IPS-18c (cell line): ENCODE results near the gene TNNT2.

Experiments used
- H3K4me3 ChIP-seq: 2 replicates; pipeline ENCODE4 v1.7.0; 2013; ENCODE audit warnings: low read depth, mild to moderate bottlenecking, low read length, moderate library complexity; ENCODE audit not compliant: insufficient read depth
- H3K9me3 ChIP-seq: one replicate; pipeline ENCODE4 v1.6.1; 2013; ENCODE audit warnings: mild to moderate bottlenecking, low read length, moderate library complexity; ENCODE audit not compliant: control insufficient read depth, insufficient read depth

TNNT2 gene

GRCh38 chr1:201364808-201365105 lies 12.7 kb downstream of the TNNT2 start:
- H3K9me3 ChIP-seq, result no peaks in the 10 kb centered on the region
- H3K4me3 ChIP-seq, result no peak overlapping the region

DNA sequence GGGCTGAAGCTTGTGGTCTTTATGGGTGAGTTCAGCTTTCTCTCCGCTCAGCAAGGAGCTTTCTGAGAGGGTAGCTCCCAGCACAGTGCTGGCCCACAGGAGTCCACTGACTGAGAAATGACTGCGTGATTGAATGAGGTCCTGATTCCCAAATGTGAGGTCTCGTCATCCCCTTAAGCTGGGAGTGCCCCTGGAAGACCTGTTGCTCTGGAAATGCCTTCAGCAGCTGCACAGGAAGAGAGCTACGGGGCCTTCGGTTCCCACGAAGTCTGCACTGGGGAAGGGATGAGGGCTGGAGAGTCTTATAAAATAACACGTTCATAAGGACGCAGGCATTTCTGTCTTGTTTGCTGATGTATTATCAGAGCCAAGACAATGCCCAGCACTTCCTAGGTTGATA lies 14.0 kb downstream of the TNNT2 start:
- Histone ChIP-seq H3K9me3 (no peaks in the 10 kb centered on the region), H3K4me3 (no peak overlapping the region)

GRCh38 chr1:201362906-201363305 lies 14.6 kb downstream of the TNNT2 start:
- Histone ChIP-seq H3K4me3 (no peak overlapping the region), H3K9me3 (no peaks in the 10 kb centered on the region)

GRCh38 chr1:201361652-201362504 lies 15.6 kb downstream of the TNNT2 start:
- H3K9me3 ChIP-seq, result no peaks in the 10 kb centered on the region
- H3K4me3 ChIP-seq, result no peak overlapping the region

GRCh38 chr1:201360901-201361651 lies 16.4 kb downstream of the TNNT2 start:
- Histone ChIP-seq H3K9me3 (no peaks in the 10 kb centered on the region), H3K4me3 (no peak overlapping the region)

- H3K4me3 ChIP-seq, result no peak overlapping the region
- H3K9me3 ChIP-seq, result no peaks in the 10 kb centered on the region
Observed at GRCh38 chr1:201360486-201360885, 17.0 kb downstream of the TNNT2 start.

DNA sequence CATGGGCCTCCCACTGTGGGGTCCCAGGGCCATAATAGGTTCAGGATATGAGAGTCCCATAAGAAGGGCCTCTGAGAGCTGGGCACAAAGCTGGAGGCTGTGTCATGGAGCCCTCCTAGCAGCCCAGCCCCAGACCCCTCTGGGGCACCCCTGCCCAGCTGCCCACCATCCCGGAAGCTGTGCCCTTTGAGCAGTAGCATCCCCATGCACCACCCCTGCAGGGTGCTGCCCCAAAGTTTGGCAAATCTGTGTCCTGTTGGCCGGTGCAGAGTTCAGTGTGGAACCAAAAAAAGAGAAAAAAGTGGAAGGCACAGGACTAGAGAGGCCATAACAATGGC lies 17.6 kb downstream of the TNNT2 start:
- Histone ChIP-seq H3K4me3 (no peak overlapping the region), H3K9me3 (no peaks in the 10 kb centered on the region)

DNA sequence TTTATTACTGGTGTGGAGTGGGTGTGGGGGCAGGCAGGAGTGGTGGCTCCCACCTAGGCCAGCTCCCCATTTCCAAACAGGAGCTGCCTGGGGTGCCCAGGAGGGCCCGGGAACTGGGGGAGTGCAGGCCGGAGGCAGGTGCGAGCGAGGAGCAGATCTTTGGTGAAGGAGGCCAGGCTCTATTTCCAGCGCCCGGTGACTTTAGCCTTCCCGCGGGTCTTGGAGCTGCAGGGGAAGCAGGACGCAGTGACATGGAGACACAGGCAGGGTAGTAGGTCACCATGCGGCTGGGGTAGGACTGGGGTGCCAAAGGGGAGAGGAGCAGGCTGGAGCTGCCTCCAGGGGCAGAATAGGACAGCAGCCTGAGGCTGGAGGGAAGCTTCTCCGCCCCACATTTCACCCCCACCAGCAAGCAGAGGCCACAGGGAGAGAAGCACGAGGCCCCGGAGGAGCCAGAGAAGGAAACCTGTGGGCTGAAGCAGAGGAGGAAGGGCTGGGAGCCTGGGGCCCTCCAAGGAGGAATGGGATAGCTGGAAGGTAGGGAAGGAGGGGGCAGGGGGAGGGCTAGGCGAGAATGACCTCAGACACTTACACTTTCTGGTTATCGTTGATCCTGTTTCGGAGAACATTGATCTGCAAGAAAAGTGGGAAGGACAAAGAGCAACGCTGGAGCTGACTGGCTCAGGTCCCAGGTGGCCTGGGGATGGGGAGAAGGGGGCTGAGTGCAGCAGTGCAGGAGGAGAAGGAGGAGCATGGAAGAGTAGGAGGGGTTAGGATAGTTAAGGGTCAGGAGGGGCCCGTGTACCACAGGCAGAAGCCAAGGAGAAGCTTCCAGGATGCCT lies 18.2 kb downstream of the TNNT2 start:
- no peaks in the 10 kb centered on the region for H3K9me3 ChIP-seq
- no peak overlapping the region for H3K4me3 ChIP-seq

GRCh38 chr1:201358596-201358995 lies 18.9 kb downstream of the TNNT2 start:
- H3K4me3 ChIP-seq, result no peak overlapping the region
- H3K9me3 ChIP-seq, result peaks cover 2% of the 10 kb centered on the region

DNA sequence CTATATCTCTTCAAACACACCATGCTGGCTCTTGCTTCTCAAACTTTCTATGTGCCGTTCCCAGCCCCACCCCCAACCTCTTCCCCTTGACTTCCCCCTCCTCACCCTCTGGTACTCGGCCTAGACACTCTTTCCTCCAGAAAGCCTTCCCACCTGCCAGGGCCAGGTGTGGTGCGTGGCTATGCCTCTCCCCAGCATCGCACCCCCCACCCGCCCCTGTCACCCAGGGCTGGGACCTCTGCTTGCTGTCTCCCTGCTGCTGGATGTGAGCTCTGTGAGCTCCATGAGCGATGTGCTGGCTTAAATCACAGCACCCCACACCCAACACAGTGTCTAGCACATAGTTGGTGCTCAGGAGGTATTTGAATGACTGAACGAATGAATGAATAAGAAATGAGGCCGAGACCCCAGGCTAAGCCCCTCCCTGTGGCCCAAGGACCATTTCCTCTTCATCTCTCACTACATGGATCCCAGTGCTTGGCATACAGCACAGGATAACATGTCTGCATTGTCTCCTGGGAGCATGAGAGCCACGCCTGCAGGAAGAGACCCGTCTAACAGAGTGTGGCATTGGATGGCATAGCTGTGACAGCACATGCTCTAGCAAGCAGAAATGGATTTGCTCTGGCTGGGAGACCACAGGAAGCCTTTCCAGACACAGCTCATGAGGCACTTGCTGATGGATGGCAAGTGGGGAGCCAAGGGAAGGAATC lies 19.7 kb downstream of the TNNT2 start:
- H3K4me3 ChIP-seq, result no peak overlapping the region

GRCh38 chr1:201357211-201357610 lies 20.3 kb downstream of the TNNT2 start:
- no peak overlapping the region for H3K4me3 ChIP-seq
- peaks cover 2% of the 10 kb centered on the region for H3K9me3 ChIP-seq

More for the DNA sequence above, 19.7 kb downstream of the TNNT2 start:
- peaks cover 2% of the 10 kb centered on the region for H3K9me3 ChIP-seq

DNA sequence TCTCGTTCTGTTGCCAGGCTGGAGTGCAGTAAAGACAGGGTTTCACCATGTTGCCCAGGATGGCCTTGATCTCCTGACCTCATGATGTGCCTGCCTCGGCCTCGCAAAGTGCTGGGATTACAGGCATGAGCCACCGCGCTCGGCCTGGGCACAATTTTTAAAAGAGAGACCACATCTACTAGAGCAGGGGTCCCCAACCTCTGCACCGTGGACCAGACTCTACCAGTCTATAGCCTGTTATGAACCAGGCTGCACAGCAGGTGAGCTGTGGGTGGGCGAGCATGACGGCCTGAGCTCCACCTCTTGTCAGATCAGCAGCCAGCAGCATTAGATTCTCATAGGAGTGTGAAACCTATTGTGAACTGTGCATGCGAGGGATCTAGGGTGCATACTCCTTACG lies 20.8 kb downstream of the TNNT2 start:
- H3K4me3 ChIP-seq, result no peak overlapping the region
- H3K9me3 ChIP-seq, result peaks cover 2% of the 10 kb centered on the region

DNA sequence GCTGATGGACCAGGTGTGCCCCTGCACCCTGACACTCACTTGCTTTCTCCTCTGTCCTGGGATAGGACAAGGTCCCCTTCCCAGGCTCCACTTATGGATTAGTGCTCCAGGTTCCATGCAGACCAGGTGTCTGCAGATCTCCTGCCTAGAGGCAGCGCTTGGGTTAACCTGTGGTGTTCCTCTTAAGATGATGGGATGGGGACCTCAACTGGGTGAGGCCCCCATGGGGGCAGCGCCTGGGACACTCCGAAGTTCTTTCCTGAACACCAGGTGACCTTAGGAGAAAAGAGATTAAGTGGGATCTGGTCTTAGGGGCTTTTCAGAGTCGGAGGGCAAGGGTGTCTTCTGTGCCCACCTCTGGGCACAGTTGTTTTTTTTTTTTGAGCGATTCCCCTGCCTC lies 21.2 kb downstream of the TNNT2 start:
- peaks cover 2% of the 10 kb centered on the region for H3K9me3 ChIP-seq
- H3K4me3 ChIP-seq, result no peak overlapping the region

GRCh38 chr1:201355471-201355870 lies 22.0 kb downstream of the TNNT2 start:
- no peak overlapping the region for H3K4me3 ChIP-seq
- peaks cover 2% of the 10 kb centered on the region for H3K9me3 ChIP-seq

- Histone ChIP-seq H3K9me3 (peaks cover 2% of the 10 kb centered on the region), H3K4me3 (no peak overlapping the region)
Observed at GRCh38 chr1:201354901-201355295, 22.6 kb downstream of the TNNT2 start.

DNA sequence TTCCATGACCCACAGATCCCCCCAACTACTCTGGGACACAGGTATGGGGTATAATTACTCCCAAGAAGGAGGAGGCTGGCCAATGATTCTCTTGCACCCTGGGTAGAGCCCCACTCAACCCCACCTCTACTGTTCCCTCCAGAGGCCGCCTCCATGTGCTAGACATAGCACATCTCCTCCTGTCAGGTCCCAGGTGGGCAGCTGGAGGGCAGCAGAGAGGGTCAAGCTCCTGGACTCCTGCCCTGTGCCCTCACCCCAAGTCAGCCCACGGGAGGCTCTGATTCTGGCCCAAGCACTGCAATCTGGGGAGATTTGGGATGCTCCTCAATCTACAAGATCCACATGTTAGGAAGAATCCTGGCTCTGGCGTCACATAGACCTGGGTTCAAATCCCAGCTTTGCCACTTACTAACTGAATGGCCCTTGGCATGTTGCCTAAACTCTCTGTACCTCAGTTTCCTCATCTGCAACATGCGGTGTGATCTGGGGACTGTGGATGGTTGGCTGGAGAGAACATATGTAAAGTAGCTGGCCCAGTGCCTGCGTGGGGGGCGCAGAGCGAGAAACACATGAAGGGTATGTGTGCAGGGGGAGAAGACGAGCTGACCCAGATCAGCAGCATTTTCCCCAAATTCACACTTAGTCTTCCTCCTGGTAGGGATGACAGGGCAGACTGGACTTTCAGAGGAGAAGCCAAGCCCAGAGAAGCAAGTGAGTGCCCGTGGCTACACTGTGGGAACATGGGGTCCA lies 23.2 kb downstream of the TNNT2 start:
- Histone ChIP-seq H3K4me3 (no peak overlapping the region), H3K9me3 (peaks cover 2% of the 10 kb centered on the region)
